Keratinocyte (primary cell): ENCODE data around the gene FAM124A. TPM values are rescaled to one million over a fixed set of nuclear protein-coding genes. Genes with fewer than 3 reads are reported as not detected.

Source experiments
- DNase-seq: peaks from one replicate; pipeline ENCODE4 v3.0.0-alpha.2; 2011; ENCODE audit warnings: low read depth, missing footprints, low spot score
- FAIRE-seq: peaks from 2 replicates; lab custom pipeline; 2011; peaks lifted over from hg19 to GRCh38; lab: Jason Lieb, UNC
- H2AFZ ChIP-seq: 2 replicates; pipeline ENCODE4 v1.6.0; 2012; ENCODE audit warnings: low read length, control low read depth, inconsistent platforms; ENCODE audit not compliant: control insufficient read depth
- H3K27ac ChIP-seq: 2 replicates; pipeline ENCODE4 v1.5.1; 2011; ENCODE audit warnings: low read length; ENCODE audit not compliant: control insufficient read depth, insufficient read depth
- H3K27me3 ChIP-seq: 3 replicates; pipeline ENCODE4 v1.6.0; 2011; ENCODE audit warnings: low read length; ENCODE audit not compliant: control insufficient read depth, insufficient read depth; ENCODE audit errors: extremely low read depth
- H3K36me3 ChIP-seq, 2 experiments: 2 replicates in 1 of 2; 3 replicates in 1 of 2; pipeline ENCODE4 v1.5.1; 2011; ENCODE audit warnings: low read length in 2 of 2, mild to moderate bottlenecking in 1 of 2; ENCODE audit not compliant: control insufficient read depth in 2 of 2, insufficient read depth in 2 of 2; ENCODE audit errors: extremely low read depth in 1 of 2
- H3K4me1 ChIP-seq: 3 replicates; pipeline ENCODE4 v1.5.1; 2011; ENCODE audit warnings: low read length; ENCODE audit not compliant: control insufficient read depth, insufficient read depth; ENCODE audit errors: extremely low read depth
- H3K4me2 ChIP-seq: 3 replicates; pipeline ENCODE4 v1.6.0; 2011; ENCODE audit warnings: low read depth, low read length; ENCODE audit not compliant: control insufficient read depth, insufficient read depth; ENCODE audit errors: extremely low read depth
- H3K4me3 ChIP-seq, 3 experiments: fragments of 200-600 bp in 1 of 3; sonication (generic) in 1 of 3; 2 replicates in 2 of 3; 3 replicates in 1 of 3; pipeline ENCODE4 v1.5.1; 2011 to 2016; ENCODE audit warnings: low read length in 3 of 3, mild to moderate bottlenecking in 3 of 3, control low read depth in 2 of 3, inconsistent platforms in 1 of 3, low read depth in 1 of 3, mixed read lengths in 1 of 3, mixed run types in 1 of 3, moderate library complexity in 1 of 3; ENCODE audit not compliant: control insufficient read depth in 2 of 3, insufficient read depth in 2 of 3; ENCODE audit errors: extremely low read depth in 1 of 3
- H3K79me2 ChIP-seq: 2 replicates; pipeline ENCODE4 v1.6.0; 2012; ENCODE audit warnings: low read length; ENCODE audit not compliant: control insufficient read depth, insufficient read depth
- H3K9ac ChIP-seq: 3 replicates; pipeline ENCODE4 v1.6.0; 2011; ENCODE audit warnings: low read length; ENCODE audit not compliant: control insufficient read depth, insufficient read depth; ENCODE audit errors: extremely low read depth
- H3K9me1 ChIP-seq: 3 replicates; pipeline ENCODE4 v1.6.0; 2011; ENCODE audit warnings: low read length; ENCODE audit not compliant: control insufficient read depth, insufficient read depth; ENCODE audit errors: extremely low read depth
- H3K9me3 ChIP-seq: 2 replicates; pipeline ENCODE4 v1.5.1; 2012; ENCODE audit warnings: low read depth, low read length; ENCODE audit not compliant: control insufficient read depth
- H4K20me1 ChIP-seq: 3 replicates; pipeline ENCODE4 v1.6.0; 2011; ENCODE audit warnings: low read length; ENCODE audit not compliant: control insufficient read depth, insufficient read depth; ENCODE audit errors: extremely low read depth
- CTCF ChIP-seq, 3 experiments: IDR thresholded peaks in 1 of 3; conservative IDR thresholded peaks in 1 of 3; optimal IDR thresholded peaks in 1 of 3; 2 replicates in 2 of 3; 3 replicates in 1 of 3; pipeline versions ENCODE3 to v1.5.1; 2011; ENCODE audit warnings: low read length in 3 of 3, mild to moderate bottlenecking in 3 of 3, moderate library complexity in 2 of 3, control low read depth in 1 of 3, inconsistent platforms in 1 of 3; ENCODE audit not compliant: insufficient read depth in 2 of 3; ENCODE audit errors: extremely low read depth in 1 of 3
- EZH2 ChIP-seq: IDR thresholded peaks from one replicate; pipeline ENCODE4 v1.6.1; 2012; ENCODE audit warnings: inconsistent platforms, mild to moderate bottlenecking, low read length, moderate library complexity
- dilution Hi-C: fragments of 300-500 bp; cut with MboI; formaldehyde crosslinking; loops from one replicate; pipeline ENCODE4 v1.7.0; 2020; ENCODE audit warnings: low sequenced_read_pairs; ENCODE audit not compliant: extremely low pct_ligation_motif_present
- polyA plus RNA-seq, 5 experiments: library from polyadenylated mRNA; depleted of rRNA in 3 of 5; stranded (reverse) in 3 of 5; stranded (forward) in 1 of 5; unstranded in 1 of 5; fragments of >200 nt; gene quantifications; 1 replicate in 1 of 5; 2 replicates in 3 of 5; 3 replicates in 1 of 5; pipeline versions ENCODE4 v1.2.1 to v1.2.3, GENCODE V29; 2011 to 2012; ENCODE audit warnings: missing spikeins in 2 of 5, low read depth in 1 of 5, low replicate concordance in 1 of 5

Gene FAM124A
- polyA plus RNA-seq, 1 donor (not counting 4 experiments of a cell fraction or from before 2014, with no cell fraction given), result 0.05 TPM

GRCh38 chr13:51212758-51213157 is 9.4 kb upstream of the FAM124A start:
- Histone ChIP-seq H3K27me3 (peaks cover 27% of the 10 kb centered on the region), H3K9ac (no peak overlapping the region), H2AFZ (no peak overlapping the region), H3K9me1 (no peaks in the 10 kb centered on the region), H3K9me3 (no peaks in the 10 kb centered on the region), H3K4me2 (no peak overlapping the region), H3K79me2 (no peaks in the 10 kb centered on the region), H3K27ac (no peak overlapping the region), H3K4me3 (no peak overlapping the region), H3K4me1 (no peaks in the 10 kb centered on the region), H4K20me1 (no peaks in the 10 kb centered on the region), H3K36me3 (no peaks in the 10 kb centered on the region)
- TF ChIP-seq EZH2 (no peak), CTCF (optimal IDR thresholded peaks at IDR 0.05 in 1 of 3, IDR thresholded peaks at IDR 0.05 in 1 of 3, conservative IDR thresholded peaks at IDR 0.05 in 1 of 3; ENCODE audit: extremely low read depth in 1 of 3, insufficient read depth in 2 of 3, low read length in 3 of 3) (no peak)
- dilution Hi-C loops, result no loop called here
- DNase-seq (no peak), FAIRE-seq (no peak)

DNA sequence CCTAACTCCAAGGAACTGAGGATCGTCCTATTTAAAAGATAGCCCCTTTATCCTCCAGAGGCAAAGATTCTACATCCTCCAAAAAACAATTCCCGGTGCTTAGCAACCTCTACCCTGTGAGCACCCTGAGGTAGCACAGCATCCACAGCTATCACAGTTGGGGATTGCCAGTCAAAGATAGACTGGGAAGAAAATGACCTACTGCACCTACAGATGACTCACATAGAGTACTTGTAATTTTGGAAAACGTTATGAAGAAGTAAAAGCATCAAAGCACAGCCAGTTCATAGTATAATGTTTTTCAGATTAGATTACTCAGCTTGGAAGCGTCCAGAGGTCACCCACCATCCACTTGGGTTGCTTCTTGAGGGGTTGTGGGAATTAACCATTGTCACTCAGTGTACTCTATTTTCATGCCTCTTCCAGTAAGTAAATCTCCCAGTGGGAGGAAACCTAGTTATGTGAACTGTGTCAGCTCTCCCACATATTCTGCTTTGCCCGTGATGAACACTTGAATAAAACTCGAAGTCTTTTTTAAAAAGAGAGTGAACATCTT is 8.9 kb upstream of the FAM124A start:
- Histone ChIP-seq H3K4me3 (no peak overlapping the region), H4K20me1 (no peaks in the 10 kb centered on the region), H3K27ac (no peak overlapping the region), H3K4me2 (no peak overlapping the region), H3K9ac (no peak overlapping the region), H3K9me3 (no peaks in the 10 kb centered on the region), H3K9me1 (no peaks in the 10 kb centered on the region), H3K36me3 (no peaks in the 10 kb centered on the region), H3K4me1 (no peaks in the 10 kb centered on the region), H3K27me3 (peaks cover 27% of the 10 kb centered on the region), H3K79me2 (no peaks in the 10 kb centered on the region), H2AFZ (no peak overlapping the region)
- DNase-seq (no peak), FAIRE-seq (no peak)
- dilution Hi-C loops, result no loop called here
- no peak for TF ChIP-seq EZH2
- no peak for TF ChIP-seq CTCF (optimal IDR thresholded peaks at IDR 0.05 in 1 of 3, IDR thresholded peaks at IDR 0.05 in 1 of 3, conservative IDR thresholded peaks at IDR 0.05 in 1 of 3; ENCODE audit: extremely low read depth in 1 of 3, insufficient read depth in 2 of 3, low read length in 3 of 3)
